ENCODE measurements around the gene VPS41. TPM values are rescaled to one million over a fixed set of nuclear protein-coding genes. Genes with fewer than 3 reads are reported as not detected.
"Not testable (repeated sequence)": the region's sequence is repeated elsewhere in the genome, so short reads cannot be mapped to it uniquely, and the experiment has no call there.

Gene VPS41
- total and polyA plus RNA-seq, 7 donors = 10.2 to 38.5 (median 25.7) TPM

GRCh38 chr7:38863601-38864291, 45.2 kb downstream of the VPS41 start:
- intact Hi-C loops (cut with DNase I) = no loop called here

GRCh38 chr7:38862666-38863065, 46.3 kb downstream of the VPS41 start:
- DNase-seq = no peak
- Histone ChIP-seq H3K27ac (no peak overlapping the region), H3K9me3 (no peaks in the 10 kb centered on the region), H3K36me3 (peaks cover 0 to 18% (median 1%) of the 10 kb centered on the region in 4 donors), H3K4me3 (no peak overlapping the region), H3K4me1 (peaks cover 0 to 4% (median 0%) of the 10 kb centered on the region in 4 donors), H3K27me3 (no peaks in the 10 kb centered on the region)
- intact Hi-C loops (cut with DNase I) = no loop called here
- no peak for TF ChIP-seq EP300 (IDR thresholded peaks at IDR 0.05)
- TF ChIP-seq POLR2A (IDR thresholded peaks at IDR 0.05) = no peak
- TF ChIP-seq, protein P1, sequence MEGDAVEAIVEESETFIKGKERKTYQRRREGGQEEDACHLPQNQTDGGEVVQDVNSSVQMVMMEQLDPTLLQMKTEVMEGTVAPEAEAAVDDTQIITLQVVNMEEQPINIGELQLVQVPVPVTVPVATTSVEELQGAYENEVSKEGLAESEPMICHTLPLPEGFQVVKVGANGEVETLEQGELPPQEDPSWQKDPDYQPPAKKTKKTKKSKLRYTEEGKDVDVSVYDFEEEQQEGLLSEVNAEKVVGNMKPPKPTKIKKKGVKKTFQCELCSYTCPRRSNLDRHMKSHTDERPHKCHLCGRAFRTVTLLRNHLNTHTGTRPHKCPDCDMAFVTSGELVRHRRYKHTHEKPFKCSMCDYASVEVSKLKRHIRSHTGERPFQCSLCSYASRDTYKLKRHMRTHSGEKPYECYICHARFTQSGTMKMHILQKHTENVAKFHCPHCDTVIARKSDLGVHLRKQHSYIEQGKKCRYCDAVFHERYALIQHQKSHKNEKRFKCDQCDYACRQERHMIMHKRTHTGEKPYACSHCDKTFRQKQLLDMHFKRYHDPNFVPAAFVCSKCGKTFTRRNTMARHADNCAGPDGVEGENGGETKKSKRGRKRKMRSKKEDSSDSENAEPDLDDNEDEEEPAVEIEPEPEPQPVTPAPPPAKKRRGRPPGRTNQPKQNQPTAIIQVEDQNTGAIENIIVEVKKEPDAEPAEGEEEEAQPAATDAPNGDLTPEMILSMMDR (IDR thresholded peaks at IDR 0.05) = no peak
- TF ChIP-seq POLR2AphosphoS5 (IDR thresholded peaks at IDR 0.05) = no peak
- WGBS, 2 donors = 87 to 93% methylated on average over 3 of the region's 3 CpGs

More at GRCh38 chr7:38863601-38864291, 45.2 kb downstream of the VPS41 start:
- WGBS, 2 donors = 81 to 88% methylated on average over 7 of the region's 7 CpGs
- Histone ChIP-seq H3K4me3 (no peak overlapping the region), H3K27me3 (no peaks in the 10 kb centered on the region), H3K9me3 (no peaks in the 10 kb centered on the region), H3K36me3 (peaks cover 0 to 29% (median 9%) of the 10 kb centered on the region in 4 donors), H3K4me1 (peaks cover 0 to 4% (median 0%) of the 10 kb centered on the region in 4 donors), H3K27ac (no peak overlapping the region)
- TF ChIP-seq POLR2AphosphoS5 (IDR thresholded peaks at IDR 0.05) = no peak
- no peak for DNase-seq

DNA sequence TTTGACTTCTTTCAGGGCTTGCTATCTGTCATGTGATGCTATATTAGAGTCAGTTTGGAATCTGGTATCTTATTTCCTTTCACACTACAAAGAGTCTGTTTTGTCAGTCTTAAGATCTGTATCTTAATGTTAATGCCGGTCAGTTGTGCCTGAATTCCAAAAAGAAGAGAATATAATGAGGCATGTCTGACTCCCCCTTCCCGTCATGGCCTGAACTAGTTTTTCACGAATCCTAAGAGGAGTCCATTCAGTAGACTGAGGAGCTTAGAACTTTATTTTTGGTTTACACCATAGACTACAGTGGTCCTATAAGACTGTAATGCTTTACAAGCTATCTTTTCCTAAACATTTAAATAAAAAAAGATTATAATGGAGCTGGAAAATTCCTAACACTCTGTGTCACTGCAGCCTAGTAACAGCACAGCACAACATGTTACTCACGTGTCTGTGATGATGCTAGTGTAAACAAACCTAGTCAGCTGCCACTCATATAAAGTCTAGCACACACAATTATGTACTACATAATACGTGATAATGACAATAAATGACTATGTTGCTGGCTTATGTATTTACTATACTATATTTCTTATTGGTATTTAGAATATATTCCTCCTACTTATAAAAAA, 50.6 kb downstream of the VPS41 start:
- Histone ChIP-seq H3K36me3 (peaks cover 0 to 3% (median 0%) of the 10 kb centered on the region in 4 donors), H3K27ac (no peak overlapping the region), H3K4me3 (no peak overlapping the region), H3K4me1 (peaks cover 0 to 4% (median 0%) of the 10 kb centered on the region in 4 donors), H3K27me3 (no peaks in the 10 kb centered on the region), H3K9me3 (no peaks in the 10 kb centered on the region)
- TF ChIP-seq POLR2AphosphoS5 (IDR thresholded peaks at IDR 0.05) (no peak), EP300 (IDR thresholded peaks at IDR 0.05) (no peak), POLR2A (IDR thresholded peaks at IDR 0.05) (no peak)
- TF ChIP-seq, protein P1 (IDR thresholded peaks at IDR 0.05) = no peak
- DNase-seq = no peak
- 55 to 77% methylated on average over 5 of the region's 5 CpGs for WGBS, 2 donors
- intact Hi-C loops (cut with DNase I) = no loop called here

DNA sequence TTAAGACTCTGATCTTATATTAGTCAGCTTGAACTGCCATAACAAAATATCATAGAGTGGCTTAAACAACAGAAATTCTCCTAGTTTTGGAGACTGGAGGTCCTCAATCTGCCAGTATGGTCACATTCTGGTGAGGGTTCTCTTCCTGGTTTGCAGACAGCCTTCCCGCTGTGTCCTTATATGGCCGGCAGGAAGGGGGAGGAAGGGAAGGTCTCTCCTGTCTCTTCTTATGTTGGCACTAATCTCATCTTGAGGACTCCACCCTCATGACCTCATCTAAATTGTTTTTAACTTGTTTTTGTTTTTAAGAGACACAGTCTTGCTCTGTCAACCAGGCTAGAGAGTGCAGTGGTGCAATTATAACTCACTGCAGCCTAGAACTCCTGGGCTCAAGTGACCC, 53.1 kb downstream of the VPS41 start:
- H3K27me3 ChIP-seq = no peaks in the 10 kb centered on the region
- no peaks in the 10 kb centered on the region for H3K4me1 ChIP-seq
- no peaks in the 10 kb centered on the region for H3K9me3 ChIP-seq
- intact Hi-C loops (cut with DNase I) = no loop called here
- H3K27ac ChIP-seq = no peak overlapping the region
- no peak overlapping the region for H3K4me3 ChIP-seq
- no peaks in the 10 kb centered on the region for H3K36me3 ChIP-seq
- no peak for DNase-seq
- WGBS, 2 donors = 86 to 94% methylated on average over 2 of the region's 2 CpGs
- no peak for TF ChIP-seq POLR2AphosphoS5 (IDR thresholded peaks at IDR 0.05)
- no peak for TF ChIP-seq EP300 (IDR thresholded peaks at IDR 0.05)
- no peak for TF ChIP-seq POLR2A (IDR thresholded peaks at IDR 0.05)
- TF ChIP-seq, protein P1 (IDR thresholded peaks at IDR 0.05) = no peak

DNA sequence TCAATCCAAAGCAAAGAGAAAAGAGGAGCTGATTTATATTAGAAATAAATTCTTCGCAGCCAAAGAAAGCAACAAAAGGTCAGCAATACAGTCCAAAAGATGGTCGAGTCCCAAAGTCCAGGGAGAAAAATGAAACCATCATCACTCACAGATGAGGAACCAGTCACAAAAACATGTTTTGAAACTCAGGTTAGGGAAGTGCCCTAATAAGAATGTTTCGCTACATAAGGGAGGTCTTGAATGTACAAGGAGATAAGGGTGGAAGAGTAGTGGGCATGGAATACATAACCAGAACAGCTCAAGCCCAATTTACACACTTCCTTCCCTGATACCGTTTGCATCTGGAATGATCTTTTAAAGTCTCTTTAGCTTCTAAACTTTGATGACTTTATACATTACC, 53.6 kb downstream of the VPS41 start:
- intact Hi-C loops (cut with DNase I) = no loop called here

GRCh38 chr7:38854947-38855346, 54.0 kb downstream of the VPS41 start:
- H3K27me3 ChIP-seq; H3K4me1 ChIP-seq; H3K9me3 ChIP-seq; H3K36me3 ChIP-seq; H3K4me3 ChIP-seq; DNase-seq; intact Hi-C loops (cut with DNase I); H3K27ac ChIP-seq: not testable (repeated sequence)
- 95 to 97% methylated on average over 7 of the region's 7 CpGs for WGBS, 2 donors

More for the DNA sequence above, 53.6 kb downstream of the VPS41 start:
- TF ChIP-seq, protein P1 (IDR thresholded peaks at IDR 0.05) = no peak
- TF ChIP-seq POLR2AphosphoS5 (IDR thresholded peaks at IDR 0.05) = no peak
- TF ChIP-seq POLR2A (IDR thresholded peaks at IDR 0.05) = no peak
- Histone ChIP-seq H3K4me1 (no peaks in the 10 kb centered on the region), H3K27ac (no peak overlapping the region), H3K36me3 (no peaks in the 10 kb centered on the region), H3K4me3 (no peak overlapping the region), H3K9me3 (no peaks in the 10 kb centered on the region), H3K27me3 (no peaks in the 10 kb centered on the region)
- WGBS, 2 donors = 70 to 90% methylated on average over 4 of the region's 4 CpGs
- DNase-seq = no peak

All from sigmoid colon (tissue), 7 donors.